Measurements from ENCODE around the gene CEMP1.
"Not testable (repeated sequence)": the region's sequence is repeated elsewhere in the genome, so short reads cannot be mapped to it uniquely, and the experiment has no call there.

Gene CEMP1

GRCh38 chr16:2534335-2534734, 3.1 kb upstream of the CEMP1 start:
- not testable (repeated sequence) for H3K27ac ChIP-seq (ENCODE audit: low read depth, low read length); H3K9ac ChIP-seq (ENCODE audit: low read depth, low read length)

GRCh38 chr16:2533912-2534311, 2.7 kb upstream of the CEMP1 start:
- H3K9ac ChIP-seq (ENCODE audit: low read depth, low read length): no peak overlapping the region
- H3K27ac ChIP-seq (ENCODE audit: low read depth, low read length): no peak overlapping the region
- peaks cover 8% of the 10 kb centered on the region; the same call in 1 of the 2 replicates for H3K36me3 ChIP-seq (ENCODE audit: control insufficient read depth, insufficient read depth, low read length)
- H3K4me3 ChIP-seq (ENCODE audit: low read depth, low read length): no peak overlapping the region
- H3K4me1 ChIP-seq (ENCODE audit: control insufficient read depth, insufficient read depth, low read length): no peaks in the 10 kb centered on the region; the same call in 1 of the 2 replicates
- no peaks in the 10 kb centered on the region for H3K27me3 ChIP-seq (ENCODE audit: control insufficient read depth, insufficient read depth, low read length)
- no peaks in the 10 kb centered on the region for H3K9me3 ChIP-seq (ENCODE audit: control insufficient read depth, insufficient read depth, low read length)

More at GRCh38 chr16:2534335-2534734, 3.1 kb upstream of the CEMP1 start:
- H3K4me3 ChIP-seq (ENCODE audit: low read depth, low read length); H3K36me3 ChIP-seq (ENCODE audit: control insufficient read depth, insufficient read depth, low read length); H3K4me1 ChIP-seq (ENCODE audit: control insufficient read depth, insufficient read depth, low read length); H3K27me3 ChIP-seq (ENCODE audit: control insufficient read depth, insufficient read depth, low read length); H3K9me3 ChIP-seq (ENCODE audit: control insufficient read depth, insufficient read depth, low read length): not testable (repeated sequence)

- Histone ChIP-seq H3K36me3 (ENCODE audit: control insufficient read depth, insufficient read depth, low read length) (peaks cover 15% of the 10 kb centered on the region), H3K4me3 (ENCODE audit: low read depth, low read length) (peak overlapping the region; percentile 69; the same call in 1 of the 2 replicates)
- H3K27me3 ChIP-seq (ENCODE audit: control insufficient read depth, insufficient read depth, low read length); H3K9ac ChIP-seq (ENCODE audit: low read depth, low read length); H3K27ac ChIP-seq (ENCODE audit: low read depth, low read length); H3K9me3 ChIP-seq (ENCODE audit: control insufficient read depth, insufficient read depth, low read length); H3K4me1 ChIP-seq (ENCODE audit: control insufficient read depth, insufficient read depth, low read length): not testable (repeated sequence)
Observed at GRCh38 chr16:2533142-2533755, 2.0 kb upstream of the CEMP1 start.

GRCh38 chr16:2532494-2533141, 1.4 kb upstream of the CEMP1 start:
- peaks cover 19% of the 10 kb centered on the region for H3K36me3 ChIP-seq (ENCODE audit: control insufficient read depth, insufficient read depth, low read length)

GRCh38 chr16:2531696-2532493, 687 bp upstream of the CEMP1 start:
- Histone ChIP-seq H3K27me3 (ENCODE audit: control insufficient read depth, insufficient read depth, low read length) (no peaks in the 10 kb centered on the region), H3K9ac (ENCODE audit: low read depth, low read length) (peak overlapping the region; percentile 71; the same call in 1 of the 2 replicates), H3K4me1 (ENCODE audit: control insufficient read depth, insufficient read depth, low read length) (no peaks in the 10 kb centered on the region; the same call in 1 of the 2 replicates), H3K36me3 (ENCODE audit: control insufficient read depth, insufficient read depth, low read length) (peaks cover 23% of the 10 kb centered on the region), H3K4me3 (ENCODE audit: low read depth, low read length) (peak overlapping the region; percentile 70), H3K9me3 (ENCODE audit: control insufficient read depth, insufficient read depth, low read length) (no peaks in the 10 kb centered on the region), H3K27ac (ENCODE audit: low read depth, low read length) (peak overlapping the region; percentile 87)

More at GRCh38 chr16:2532494-2533141, 1.4 kb upstream of the CEMP1 start:
- peak overlapping the region; percentile 30 for H3K9ac ChIP-seq (ENCODE audit: low read depth, low read length)
- peak overlapping the region; percentile 26 for H3K27ac ChIP-seq (ENCODE audit: low read depth, low read length)
- H3K9me3 ChIP-seq (ENCODE audit: control insufficient read depth, insufficient read depth, low read length): no peaks in the 10 kb centered on the region
- H3K27me3 ChIP-seq (ENCODE audit: control insufficient read depth, insufficient read depth, low read length): no peaks in the 10 kb centered on the region
- H3K4me3 ChIP-seq (ENCODE audit: low read depth, low read length): peak overlapping the region; percentile 69
- H3K4me1 ChIP-seq (ENCODE audit: control insufficient read depth, insufficient read depth, low read length): no peaks in the 10 kb centered on the region; the same call in 1 of the 2 replicates

GRCh38 chr16:2530629-2531318, 434 bp downstream of the CEMP1 start:
- H3K4me1 ChIP-seq (ENCODE audit: control insufficient read depth, insufficient read depth, low read length): no peaks in the 10 kb centered on the region; the same call in 1 of the 2 replicates
- peaks cover 32% of the 10 kb centered on the region for H3K36me3 ChIP-seq (ENCODE audit: control insufficient read depth, insufficient read depth, low read length)
- H3K4me3 ChIP-seq (ENCODE audit: low read depth, low read length): peak overlapping the region; percentile 70
- H3K9ac ChIP-seq (ENCODE audit: low read depth, low read length): no peak overlapping the region
- H3K27me3 ChIP-seq (ENCODE audit: control insufficient read depth, insufficient read depth, low read length): no peaks in the 10 kb centered on the region
- H3K27ac ChIP-seq (ENCODE audit: low read depth, low read length): peak overlapping the region; percentile 87
- H3K9me3 ChIP-seq (ENCODE audit: control insufficient read depth, insufficient read depth, low read length): no peaks in the 10 kb centered on the region

GRCh38 chr16:2529961-2530628, 1.1 kb downstream of the CEMP1 start:
- peaks cover 33% of the 10 kb centered on the region for H3K36me3 ChIP-seq (ENCODE audit: control insufficient read depth, insufficient read depth, low read length)
- H3K9ac ChIP-seq (ENCODE audit: low read depth, low read length): no peak overlapping the region
- H3K4me1 ChIP-seq (ENCODE audit: control insufficient read depth, insufficient read depth, low read length): no peaks in the 10 kb centered on the region; the same call in 1 of the 2 replicates
- no peaks in the 10 kb centered on the region for H3K9me3 ChIP-seq (ENCODE audit: control insufficient read depth, insufficient read depth, low read length)
- H3K27me3 ChIP-seq (ENCODE audit: control insufficient read depth, insufficient read depth, low read length): no peaks in the 10 kb centered on the region
- H3K4me3 ChIP-seq (ENCODE audit: low read depth, low read length): no peak overlapping the region
- no peak overlapping the region for H3K27ac ChIP-seq (ENCODE audit: low read depth, low read length)

- no peaks in the 10 kb centered on the region for H3K27me3 ChIP-seq (ENCODE audit: control insufficient read depth, insufficient read depth, low read length)
- no peak overlapping the region for H3K4me3 ChIP-seq (ENCODE audit: low read depth, low read length)
- no peaks in the 10 kb centered on the region for H3K9me3 ChIP-seq (ENCODE audit: control insufficient read depth, insufficient read depth, low read length)
- H3K36me3 ChIP-seq (ENCODE audit: control insufficient read depth, insufficient read depth, low read length): peaks cover 40% of the 10 kb centered on the region
- no peak overlapping the region for H3K9ac ChIP-seq (ENCODE audit: low read depth, low read length)
- no peak overlapping the region for H3K27ac ChIP-seq (ENCODE audit: low read depth, low read length)
- no peaks in the 10 kb centered on the region; the same call in 1 of the 2 replicates for H3K4me1 ChIP-seq (ENCODE audit: control insufficient read depth, insufficient read depth, low read length)
Observed at GRCh38 chr16:2529061-2529931, 1.9 kb downstream of the CEMP1 start.

- Histone ChIP-seq H3K4me1 (ENCODE audit: control insufficient read depth, insufficient read depth, low read length) (no peaks in the 10 kb centered on the region; the same call in 1 of the 2 replicates), H3K4me3 (ENCODE audit: low read depth, low read length) (no peak overlapping the region), H3K9ac (ENCODE audit: low read depth, low read length) (no peak overlapping the region), H3K27ac (ENCODE audit: low read depth, low read length) (no peak overlapping the region), H3K27me3 (ENCODE audit: control insufficient read depth, insufficient read depth, low read length) (no peaks in the 10 kb centered on the region), H3K36me3 (ENCODE audit: control insufficient read depth, insufficient read depth, low read length) (peaks cover 49% of the 10 kb centered on the region), H3K9me3 (ENCODE audit: control insufficient read depth, insufficient read depth, low read length) (no peaks in the 10 kb centered on the region)
Observed at GRCh38 chr16:2528161-2529060, 2.8 kb downstream of the CEMP1 start.
